Endometrial microvascular endothelial cells (primary cell): Measurements from ENCODE around the gene UNC93B1. TPM values are rescaled to one million over a fixed set of nuclear protein-coding genes. Genes with fewer than 3 reads are reported as not detected.

Experiments
- in situ Hi-C: cut with HindIII; loops from 2 replicates; pipeline ENCODE4 v1.10.0; 2017; ENCODE audit warnings: low sequenced_read_pairs, low pct_unique_long_range_greater_than_20kb; ENCODE audit errors: inconsistent ontology term
- total RNA-seq: library from RNA; depleted of rRNA; stranded (reverse); fragments of >200 nt; gene quantifications from one replicate; pipeline ENCODE4 v1.2.3, GENCODE V29; 2015; ENCODE audit errors: inconsistent ontology term

UNC93B1 gene
- total RNA-seq, 1 donor from 2014 or later: 11.9 TPM

DNA sequence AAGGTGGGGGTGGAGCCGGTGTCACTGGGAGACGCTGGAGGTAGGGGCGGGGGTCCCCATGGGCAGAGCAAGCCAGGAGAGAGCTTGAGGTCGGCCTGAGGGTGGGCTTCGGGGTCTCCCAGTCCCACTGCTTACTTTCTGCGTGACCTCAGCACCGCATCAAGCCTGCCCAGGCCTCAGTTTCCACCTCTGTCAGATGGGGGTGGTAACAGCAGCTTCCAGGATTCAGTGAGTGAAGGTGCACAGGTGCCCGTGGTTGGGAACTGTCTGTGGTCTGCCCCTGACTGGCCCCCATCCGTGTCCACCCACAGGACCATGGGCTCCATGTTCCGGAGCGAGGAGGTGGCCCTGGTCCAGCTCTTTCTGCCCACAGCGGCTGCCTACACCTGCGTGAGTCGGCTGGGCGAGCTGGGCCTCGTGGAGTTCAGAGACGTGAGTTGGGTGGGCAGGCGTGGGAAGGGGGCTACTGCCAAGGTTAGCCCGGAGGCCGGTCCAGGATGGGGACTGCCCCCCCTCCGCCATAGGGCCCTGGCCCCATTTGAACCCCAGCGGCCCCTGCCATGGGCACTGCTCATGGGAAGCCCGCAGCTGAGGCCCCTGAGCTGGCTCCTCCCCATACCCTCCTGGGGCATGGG is 37.2 kb upstream of the UNC93B1 start:
- in situ Hi-C loops: no loop called here

GRCh38 chr11:68040101-68040956 is 36.4 kb upstream of the UNC93B1 start:
- in situ Hi-C loops: no loop called here

GRCh38 chr11:68039526-68040086 is 35.7 kb upstream of the UNC93B1 start:
- in situ Hi-C loops: no loop called here

GRCh38 chr11:68038718-68039525 is 35.0 kb upstream of the UNC93B1 start, which contains the start of gene TCIRG1:
Gene TCIRG1 (plus strand): TSS chr11:68039025. CDS start chr11:68041272, 2,247 bp downstream.
- in situ Hi-C loops: no loop called here

DNA sequence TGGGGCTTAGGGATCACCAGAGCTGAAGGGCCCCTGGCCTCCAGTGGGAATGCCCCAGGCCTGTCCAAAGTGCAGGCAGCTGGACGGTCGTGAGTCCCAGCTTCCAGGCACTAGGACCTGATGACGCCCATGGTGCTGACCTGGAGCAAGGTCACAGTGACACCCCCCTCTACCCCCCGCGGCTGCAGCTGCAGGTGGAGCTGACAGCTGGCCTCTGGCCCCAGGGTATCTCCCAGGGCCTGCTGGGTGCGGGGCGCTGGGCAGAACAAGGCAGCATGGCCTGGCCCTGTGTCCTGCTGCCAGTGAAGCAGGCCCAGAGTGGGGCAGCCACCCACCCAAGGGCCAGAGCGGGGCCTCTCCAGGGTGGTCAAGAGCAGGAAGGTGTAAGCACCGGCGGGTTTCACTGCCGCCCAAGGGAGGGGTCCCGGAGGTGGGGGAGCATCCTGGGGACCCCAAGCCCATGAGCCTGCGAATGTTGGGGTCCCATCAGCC is 34.4 kb upstream of the UNC93B1 start:
- in situ Hi-C loops: no loop called here

DNA sequence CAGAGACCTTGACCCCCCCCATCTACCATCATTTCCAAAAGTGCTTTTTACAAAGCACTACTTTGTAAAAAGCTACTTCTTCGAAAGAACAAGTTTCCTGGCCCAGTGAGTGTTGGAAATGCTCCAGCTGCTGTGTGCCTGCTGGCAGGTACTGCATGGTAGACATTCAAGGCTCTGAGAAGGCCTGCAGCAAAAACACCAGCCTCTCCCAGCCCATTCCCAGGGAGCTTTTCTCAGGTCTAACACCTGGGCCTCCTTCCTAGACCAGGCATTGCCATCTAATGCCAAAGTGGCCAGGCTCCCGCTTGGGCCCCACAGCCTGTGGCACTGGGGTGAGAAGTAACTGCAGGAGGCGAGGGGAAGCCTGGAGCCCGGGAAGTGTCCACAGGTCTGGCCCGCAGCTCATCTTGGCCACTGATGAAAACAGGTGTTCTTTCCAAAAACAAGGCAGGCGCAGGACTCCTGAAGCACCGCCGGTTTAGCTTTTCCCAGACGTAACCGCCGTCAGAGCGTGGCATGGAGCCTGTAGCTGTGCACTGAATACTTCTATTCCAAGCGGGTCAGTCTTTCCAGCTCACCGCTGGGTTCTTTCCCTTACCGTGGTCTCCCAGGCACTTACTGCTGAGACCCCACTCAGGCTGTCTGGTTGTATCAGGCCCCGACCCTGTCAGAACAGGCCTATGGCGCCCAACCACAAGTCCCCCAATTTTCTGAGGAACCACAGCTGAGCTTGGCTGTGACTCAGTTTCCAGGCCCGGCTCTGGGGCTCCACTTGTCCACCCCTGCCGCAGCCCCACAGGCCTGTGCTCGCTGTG is 33.7 kb upstream of the UNC93B1 start:
- in situ Hi-C loops: no loop called here

DNA sequence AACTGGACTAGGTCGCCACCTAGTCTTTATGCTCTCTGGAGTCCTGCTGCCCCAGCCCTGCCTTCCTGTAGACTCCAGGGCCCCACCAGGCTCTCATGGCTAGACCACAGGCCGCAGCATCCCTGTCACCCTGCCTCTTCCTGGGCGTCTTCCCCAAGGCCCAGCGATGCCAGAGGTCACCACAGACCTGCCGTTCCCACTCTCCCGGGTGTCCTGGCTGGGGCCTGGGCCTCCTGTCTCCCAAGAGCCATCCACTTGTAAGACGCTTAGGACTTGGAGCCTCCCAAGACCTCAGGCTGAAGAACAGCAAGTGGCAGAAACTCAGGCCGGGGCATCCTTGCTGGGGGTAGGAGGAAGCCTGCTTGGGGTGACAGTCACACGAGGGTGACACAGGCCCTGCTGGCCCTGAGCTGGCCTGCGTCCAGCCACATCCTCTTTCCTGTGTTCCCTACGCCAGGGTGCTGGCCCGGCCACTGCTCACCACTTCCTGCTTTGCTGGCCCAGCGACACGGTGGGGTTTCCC is 32.9 kb upstream of the UNC93B1 start:
- in situ Hi-C loops: no loop called here

DNA sequence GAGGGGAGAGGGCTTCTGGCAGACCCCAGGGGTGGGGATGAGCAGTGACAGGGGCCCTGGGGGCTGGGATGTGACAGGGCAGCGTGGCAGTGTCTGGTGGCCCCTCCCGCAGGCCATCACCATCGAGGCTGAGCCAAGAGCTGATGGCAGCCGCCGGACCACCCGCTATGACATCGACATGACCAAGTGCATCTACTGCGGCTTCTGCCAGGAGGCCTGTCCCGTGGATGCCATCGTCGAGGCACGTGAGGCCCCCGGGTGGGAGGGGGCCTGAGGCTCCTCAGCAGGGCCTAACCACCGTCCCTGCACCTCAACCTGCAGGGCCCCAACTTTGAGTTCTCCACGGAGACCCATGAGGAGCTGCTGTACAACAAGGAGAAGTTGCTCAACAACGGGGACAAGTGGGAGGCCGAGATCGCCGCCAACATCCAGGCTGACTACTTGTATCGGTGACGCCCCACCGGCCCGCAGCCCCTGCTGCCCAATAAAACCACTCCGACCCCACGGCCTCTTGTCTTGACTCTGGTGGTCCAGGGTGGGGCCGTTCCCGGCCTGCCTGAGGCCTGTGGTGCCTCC is 32.3 kb upstream of the UNC93B1 start:
- in situ Hi-C loops: no loop called here

DNA sequence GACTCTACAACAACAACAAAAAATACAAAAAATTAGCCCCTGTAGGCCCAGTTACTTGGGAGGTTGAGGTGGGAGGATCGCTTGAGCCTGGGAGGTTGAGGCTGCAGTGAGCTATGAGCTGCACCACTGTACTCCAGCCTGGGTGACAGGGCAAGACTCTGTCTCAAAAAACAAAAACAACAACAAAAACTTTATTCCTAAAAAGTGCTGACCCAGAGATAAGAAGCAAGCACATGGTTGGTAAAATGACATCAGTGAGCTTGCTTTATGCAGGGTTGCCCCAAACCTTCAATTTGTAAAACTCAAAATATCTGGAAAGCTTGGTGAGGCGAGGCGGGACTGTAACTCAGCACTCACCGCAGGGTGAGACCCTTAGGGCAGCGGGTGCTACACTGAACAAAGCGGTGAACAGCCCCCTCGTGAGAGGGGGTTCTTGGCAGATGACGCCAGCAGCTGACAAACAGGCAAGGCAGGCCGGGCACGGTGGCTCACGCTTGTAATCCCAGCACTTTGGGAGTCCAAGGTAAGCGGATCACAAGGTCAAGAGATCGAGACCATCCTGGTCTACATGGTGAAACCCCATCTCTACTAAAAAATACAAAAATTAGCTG is 31.5 kb upstream of the UNC93B1 start:
- in situ Hi-C loops: no loop called here

GRCh38 chr11:68033708-68034045 is 29.8 kb upstream of the UNC93B1 start:
- in situ Hi-C loops: no loop called here

GRCh38 chr11:68032997-68033707 is 29.3 kb upstream of the UNC93B1 start:
- in situ Hi-C loops: no loop called here

DNA sequence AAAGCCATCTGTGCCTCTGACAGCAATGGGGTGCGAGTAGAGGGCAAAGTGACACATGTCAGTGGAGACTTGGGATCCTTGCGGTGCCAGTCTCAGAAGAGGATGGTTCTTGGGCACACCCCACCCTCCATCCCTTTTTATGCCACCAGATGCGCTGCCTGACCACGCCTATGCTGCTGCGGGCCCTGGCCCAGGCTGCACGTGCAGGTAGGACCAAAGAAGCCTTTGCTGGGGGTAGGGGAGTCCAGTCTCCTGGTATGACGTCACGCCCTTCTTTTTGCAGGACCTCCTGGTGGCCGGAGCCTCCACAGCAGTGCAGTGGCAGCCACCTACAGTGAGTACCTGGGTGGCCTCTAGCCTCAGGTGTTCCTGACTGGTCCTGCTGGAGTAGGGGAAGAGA is 28.1 kb upstream of the UNC93B1 start:
- in situ Hi-C loops: no loop called here

DNA sequence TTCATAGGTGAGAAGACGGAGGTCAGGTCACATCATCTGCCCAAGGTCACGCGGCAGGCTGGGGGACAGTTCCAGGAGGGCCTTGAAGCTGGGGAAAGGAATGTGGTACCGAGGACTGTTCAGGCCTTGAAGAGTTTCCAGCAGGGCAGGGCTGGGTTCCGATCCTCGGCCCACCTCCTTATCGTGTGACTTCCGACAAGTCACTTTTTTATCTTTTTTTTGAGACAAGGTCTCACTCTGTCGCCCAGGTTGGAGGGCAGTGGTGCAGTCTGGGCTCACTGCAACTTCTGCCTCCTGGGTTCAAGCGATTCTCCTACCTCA is 27.2 kb upstream of the UNC93B1 start:
- in situ Hi-C loops: no loop called here

DNA sequence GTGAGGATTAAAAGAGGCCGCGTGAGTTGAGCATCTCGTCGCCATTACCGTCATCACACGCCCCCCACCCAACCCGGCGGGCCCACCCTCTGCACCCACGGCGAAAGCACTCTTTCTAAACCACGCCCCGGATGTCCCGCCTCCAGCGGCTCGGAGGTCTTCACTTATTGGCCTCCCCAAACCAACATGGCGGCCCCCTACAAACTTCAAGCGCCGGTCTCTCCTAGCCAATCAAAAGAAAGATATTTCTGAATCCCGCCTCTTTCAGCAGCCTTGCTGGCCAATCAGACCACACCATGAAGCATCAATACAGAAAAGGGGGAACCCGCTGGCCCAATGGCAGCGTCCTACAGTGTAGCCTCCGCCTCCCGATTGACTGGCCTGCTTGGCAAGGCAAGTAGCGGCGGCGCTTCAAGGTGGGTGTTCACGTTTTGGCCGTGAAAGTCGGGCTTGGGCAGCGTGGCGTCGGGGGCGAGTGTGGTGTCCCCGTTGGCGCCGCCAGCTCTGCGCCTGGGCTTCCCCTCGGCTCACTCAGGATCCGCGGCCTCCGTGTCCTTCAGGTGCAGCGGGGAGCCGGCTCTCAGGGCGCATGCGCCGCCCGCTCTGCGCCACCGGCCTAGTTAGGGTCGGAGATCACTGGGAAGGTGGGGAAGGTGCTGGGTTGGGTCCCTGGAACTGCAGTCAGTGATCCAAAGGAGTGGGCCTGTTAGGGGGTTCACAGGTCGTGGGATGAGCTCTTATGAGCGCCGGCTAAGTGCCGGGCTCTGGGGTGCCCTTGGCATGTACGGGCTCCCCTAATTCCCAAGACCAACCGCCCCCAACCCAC is 26.6 kb upstream of the UNC93B1 start, which contains the start of gene NDUFS8:
NDUFS8 (plus strand) TSS at position 364 of the 826 bp plus-strand sequence. CDS start 1,471 bp downstream, outside the sequence.
- in situ Hi-C loops: no loop called here

- in situ Hi-C loops: no loop called here
These were observed 25.1 kb upstream of the UNC93B1 start for GRCh38 chr11:68028802-68029545.
